A549 treated with dexamethasone at 1 μM for 4 hours (cell line): ENCODE data around the gene SEMG2. TPM values are rescaled to one million over a fixed set of nuclear protein-coding genes. Genes with fewer than 3 reads are reported as not detected.

ENCODE experiments used
- total RNA-seq: library from RNA; stranded (reverse); fragments of 200-300 nt; extraction: Qiagen RNA extraction; gene quantifications from 5 replicates; pipeline ENCODE4 v1.2.3, GENCODE V29; 2022

The SEMG2 gene, protein sequence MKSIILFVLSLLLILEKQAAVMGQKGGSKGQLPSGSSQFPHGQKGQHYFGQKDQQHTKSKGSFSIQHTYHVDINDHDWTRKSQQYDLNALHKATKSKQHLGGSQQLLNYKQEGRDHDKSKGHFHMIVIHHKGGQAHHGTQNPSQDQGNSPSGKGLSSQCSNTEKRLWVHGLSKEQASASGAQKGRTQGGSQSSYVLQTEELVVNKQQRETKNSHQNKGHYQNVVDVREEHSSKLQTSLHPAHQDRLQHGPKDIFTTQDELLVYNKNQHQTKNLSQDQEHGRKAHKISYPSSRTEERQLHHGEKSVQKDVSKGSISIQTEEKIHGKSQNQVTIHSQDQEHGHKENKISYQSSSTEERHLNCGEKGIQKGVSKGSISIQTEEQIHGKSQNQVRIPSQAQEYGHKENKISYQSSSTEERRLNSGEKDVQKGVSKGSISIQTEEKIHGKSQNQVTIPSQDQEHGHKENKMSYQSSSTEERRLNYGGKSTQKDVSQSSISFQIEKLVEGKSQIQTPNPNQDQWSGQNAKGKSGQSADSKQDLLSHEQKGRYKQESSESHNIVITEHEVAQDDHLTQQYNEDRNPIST
- not detected in 5 replicates for total RNA-seq

DNA sequence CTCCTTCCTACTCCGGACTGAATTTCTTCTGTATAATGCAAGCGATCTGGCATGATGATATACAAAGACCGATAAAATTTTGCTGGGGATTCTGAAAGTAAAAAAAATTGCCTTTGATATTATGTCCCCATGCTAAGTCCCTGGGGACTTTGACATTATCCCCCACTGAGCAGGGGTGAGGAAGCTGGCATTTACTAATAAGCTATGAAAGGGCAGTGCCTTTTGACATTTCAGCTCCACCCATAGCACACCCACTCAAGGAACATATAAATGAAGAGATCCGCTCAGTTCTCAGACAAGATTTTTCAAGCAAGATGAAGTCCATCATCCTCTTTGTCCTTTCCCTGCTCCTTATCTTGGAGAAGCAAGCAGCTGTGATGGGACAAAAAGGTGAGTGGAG is at the start of gene SEMG2:
TSS of gene SEMG2 (plus strand) at position 298 of the 400 bp plus-strand sequence. CDS start at position 315, 17 bp downstream.

DNA sequence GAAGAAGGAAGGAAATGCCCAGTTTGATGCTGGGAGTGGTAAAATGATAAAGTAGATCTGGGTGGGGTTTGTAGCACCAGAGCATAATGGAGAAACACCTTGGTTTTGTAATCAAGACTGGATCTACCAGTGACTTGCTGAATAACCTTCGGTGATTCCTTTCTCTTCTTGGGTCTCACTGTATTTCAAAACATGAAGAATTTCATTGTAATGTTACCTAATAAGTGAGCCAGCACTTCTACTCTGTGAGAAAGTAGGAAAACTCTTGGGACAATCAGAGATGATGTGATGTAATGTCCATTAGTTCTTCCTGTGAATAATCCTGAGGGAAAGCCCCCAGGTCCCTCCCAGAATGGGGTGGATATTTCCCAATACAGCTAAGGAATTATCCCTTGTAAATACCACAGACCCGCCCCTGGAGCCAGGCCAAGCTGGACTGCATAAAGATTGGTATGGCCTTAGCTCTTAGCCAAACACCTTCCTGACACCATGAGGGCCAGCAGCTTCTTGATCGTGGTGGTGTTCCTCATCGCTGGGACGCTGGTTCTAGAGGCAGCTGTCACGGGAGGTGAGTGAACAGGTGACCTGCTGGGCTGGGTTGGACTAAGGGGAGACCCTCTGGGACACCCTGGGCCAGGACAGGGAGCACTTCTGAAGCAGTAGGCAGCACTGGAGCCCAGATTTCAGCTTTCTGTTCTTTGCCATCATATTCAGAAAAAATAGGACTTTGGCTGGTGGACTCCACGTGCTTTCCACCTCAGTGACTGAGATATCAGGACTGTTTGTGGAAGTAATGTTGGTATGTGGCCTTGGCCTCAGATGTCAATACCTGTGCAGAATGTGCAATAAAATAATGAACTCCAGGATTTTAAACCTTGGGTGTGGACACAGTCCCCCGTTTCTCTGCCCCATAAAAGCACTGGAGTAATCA is 46.5 kb upstream of the SEMG2 start, which contains the start of gene PI3:
TSS of gene PI3 (plus strand) at position 469 of the 931 bp plus-strand sequence. CDS start at position 490, 21 bp downstream.

DNA sequence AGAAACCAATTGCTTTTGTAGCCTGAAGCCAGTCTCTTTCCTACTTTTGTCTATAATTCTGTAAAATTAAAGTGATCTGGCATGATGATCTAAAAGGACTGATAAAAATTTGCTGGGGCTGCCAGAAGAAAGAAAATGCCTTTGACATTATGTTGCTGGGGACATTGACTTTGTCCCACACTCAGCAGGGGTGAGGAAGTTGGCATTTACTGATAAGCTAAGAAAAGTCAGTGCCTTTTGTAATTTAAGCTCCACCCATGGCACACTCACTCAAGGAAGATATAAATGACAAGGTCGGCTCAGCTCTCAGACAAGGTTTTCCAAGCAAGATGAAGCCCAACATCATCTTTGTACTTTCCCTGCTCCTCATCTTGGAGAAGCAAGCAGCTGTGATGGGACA is 14.4 kb upstream of the SEMG2 start, which contains the start of gene SEMG1:
TSS of gene SEMG1 (plus strand) at position 309 of the 400 bp plus-strand sequence. CDS start at position 330, 21 bp downstream.

DNA sequence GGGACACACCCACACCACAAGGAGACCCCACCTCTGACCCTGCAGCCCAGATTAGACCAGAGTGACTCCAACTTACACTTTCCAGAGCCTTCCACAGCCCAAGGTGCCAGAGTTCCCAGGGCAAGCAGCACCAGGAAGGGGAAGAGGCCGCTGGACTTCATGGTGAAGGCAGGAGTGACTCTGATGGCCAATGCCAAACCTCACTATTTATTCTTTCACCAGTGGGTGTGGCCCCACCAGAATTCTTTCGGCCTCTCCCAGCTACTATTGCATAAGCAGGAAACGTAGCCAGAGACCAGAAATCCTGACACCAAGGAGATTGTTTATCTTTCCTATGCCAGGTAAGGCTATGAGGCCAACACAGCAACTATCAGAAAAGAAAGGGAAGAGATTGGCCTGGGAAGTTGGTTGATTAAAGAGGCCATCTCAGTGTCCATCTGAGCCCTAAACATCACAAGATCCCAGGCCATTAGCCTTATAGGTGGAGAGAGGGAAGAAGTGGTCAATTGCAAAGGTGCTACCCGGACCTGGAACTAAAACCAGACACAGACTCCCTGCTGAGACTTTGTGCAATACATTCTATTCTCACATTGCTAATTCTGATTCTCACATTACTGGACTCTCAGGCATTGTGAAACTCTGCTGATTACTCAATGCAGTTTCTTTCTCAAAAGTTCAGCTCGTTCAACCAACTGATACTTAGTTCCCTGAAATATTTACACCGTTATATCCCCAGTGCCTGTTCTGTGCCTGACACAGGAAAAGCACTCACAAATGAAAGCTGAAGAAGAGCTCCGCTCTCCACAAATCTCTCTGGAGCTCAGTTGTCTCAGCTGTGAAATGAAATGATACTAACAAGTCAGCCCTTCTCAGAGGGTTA is 33.5 kb downstream of the SEMG2 start, which contains the start of gene SLPI:
TSS of gene SLPI (minus strand) at position 182 of the 880 bp plus-strand sequence. CDS start at position 161, 21 bp downstream.

Other genes starting within 250 kb of the SEMG2 start
- gene KCNS1, start 120.2 kb upstream of the SEMG2 start, total RNA-seq, result not detected in 5 replicates
- gene WFDC5, start 106.2 kb upstream of the SEMG2 start, total RNA-seq, result not detected in 5 replicates
- not detected in 5 replicates for gene WFDC12, start 96.9 kb upstream of the SEMG2 start, total RNA-seq
- gene PI3, start 46.5 kb upstream of the SEMG2 start, total RNA-seq, result 1.9 to 4.3 TPM (median 2.3 TPM) in 5 replicates
- gene SEMG1, start 14.3 kb upstream of the SEMG2 start, total RNA-seq, result 0.05 TPM in 1 of 5 replicates, not detected in the others
- 7.6 to 12.8 TPM (median 11.3 TPM) in 5 replicates for gene SLPI, start 33.2 kb downstream of the SEMG2 start, total RNA-seq
- gene RBPJL, start 85.5 kb downstream of the SEMG2 start, total RNA-seq, result not detected in 5 replicates
- gene MATN4, start 86.9 kb downstream of the SEMG2 start, total RNA-seq, result 0.03 to 0.14 TPM (median 0.07 TPM) in 5 replicates
- gene SDC4, start 127.1 kb downstream of the SEMG2 start, total RNA-seq, result 88.5 to 111 TPM (median 102 TPM) in 5 replicates
- 22.2 to 30.5 TPM (median 28.6 TPM) in 5 replicates for gene SYS1, start 141.8 kb downstream of the SEMG2 start, total RNA-seq
- not detected in 5 replicates for gene TP53TG5, start 157.0 kb downstream of the SEMG2 start, total RNA-seq
- gene DBNDD2, start 186.9 kb downstream of the SEMG2 start, total RNA-seq, result 21.7 to 26.4 TPM (median 23.8 TPM) in 5 replicates
- gene PIGT, start 194.8 kb downstream of the SEMG2 start, total RNA-seq, result 82.5 to 106 TPM (median 104 TPM) in 5 replicates
- 0.18 TPM in 1 of 5 replicates, not detected in the others for gene WFDC2, start 248.4 kb downstream of the SEMG2 start, total RNA-seq